ENCODE data around the gene SCAPER.
"Not testable (repeated sequence)": the region's sequence is repeated elsewhere in the genome, so short reads cannot be mapped to it uniquely, and the experiment has no call there.

Gene SCAPER

DNA sequence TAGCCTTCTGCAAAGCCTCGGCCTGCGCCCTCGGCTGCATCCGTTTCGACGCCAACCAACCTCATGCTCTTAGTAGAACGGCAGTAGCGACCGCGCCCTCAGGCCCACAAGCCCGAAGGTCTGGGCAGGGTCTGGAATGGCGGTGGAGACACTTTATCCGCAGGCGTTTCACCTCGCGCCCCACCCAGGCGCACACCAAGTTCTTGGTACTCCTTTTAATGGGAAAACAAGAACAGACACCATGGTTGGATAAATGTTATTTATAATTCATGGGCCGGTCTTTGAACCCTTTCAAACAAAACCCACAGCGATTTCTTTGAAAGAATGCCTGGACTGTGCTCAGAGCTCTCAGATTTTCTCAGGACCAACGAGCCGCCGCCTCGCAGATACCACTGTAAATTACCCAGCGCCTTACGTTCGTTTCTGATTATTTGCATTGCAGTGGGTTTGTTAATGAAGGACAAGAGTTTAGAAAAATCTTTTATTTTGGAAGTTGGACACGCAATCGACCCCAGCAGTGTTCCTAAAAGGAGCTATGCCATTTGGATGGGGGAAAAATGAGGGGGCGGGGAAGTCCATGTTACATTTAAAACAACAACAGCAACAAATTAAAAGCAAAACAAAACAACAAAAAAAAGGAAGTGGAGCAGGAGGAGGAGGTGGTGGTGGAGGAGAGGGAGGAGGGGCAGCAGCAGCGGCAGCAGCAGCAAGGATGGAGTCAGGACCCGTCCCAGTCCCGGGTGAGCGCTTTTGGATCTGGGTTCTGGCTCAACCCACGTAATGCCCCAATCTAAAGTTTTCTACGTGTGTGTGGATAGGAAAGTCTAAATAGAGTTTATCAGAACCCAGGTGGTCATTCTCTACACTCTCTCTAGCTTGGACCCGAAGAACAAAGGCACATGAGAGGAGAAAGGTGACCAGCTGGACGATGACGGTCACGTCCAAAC, 569.6 kb downstream of the SCAPER start:
- DNase-seq: no peak

DNA sequence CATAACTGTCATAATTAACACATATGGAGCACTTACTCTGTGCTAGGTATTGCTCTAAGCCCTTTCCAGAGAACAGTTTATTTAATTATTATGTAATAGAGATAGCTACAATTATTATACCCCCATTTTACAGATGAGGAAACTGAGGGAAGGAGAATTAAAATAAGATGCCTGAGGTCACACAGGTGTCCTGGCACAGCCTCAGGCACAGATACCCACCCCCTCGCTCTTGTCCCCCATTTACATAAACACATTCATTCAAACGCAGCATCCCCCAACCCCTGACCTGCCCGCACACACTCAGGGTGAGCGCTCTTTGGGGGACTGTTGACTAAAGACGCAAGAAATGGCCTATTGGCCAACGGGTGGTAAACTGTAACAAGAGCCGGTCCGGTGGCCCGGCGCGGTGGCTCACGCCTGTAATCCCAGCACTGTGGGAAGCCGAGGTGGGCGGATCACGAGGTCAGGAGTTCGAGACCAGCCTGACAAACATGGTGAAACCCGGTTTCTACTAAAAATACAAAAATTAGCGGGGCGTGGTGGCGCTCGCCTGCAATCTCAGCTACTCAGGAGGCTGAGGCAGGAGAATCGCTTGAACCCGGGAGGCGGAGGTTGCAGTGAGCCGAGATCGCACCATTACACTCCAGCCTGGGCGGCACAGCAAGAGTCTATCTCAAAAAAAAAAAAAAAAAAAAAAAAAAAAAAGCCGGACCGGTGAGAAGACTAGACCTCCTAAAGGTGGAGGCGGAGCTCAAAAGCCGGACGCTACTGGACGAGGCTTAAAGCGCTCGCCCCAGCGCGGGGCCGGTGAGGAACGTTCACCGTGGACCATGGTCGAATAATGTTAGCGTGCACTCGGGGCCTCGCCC, 570.5 kb downstream of the SCAPER start:
- no peak for DNase-seq

DNA sequence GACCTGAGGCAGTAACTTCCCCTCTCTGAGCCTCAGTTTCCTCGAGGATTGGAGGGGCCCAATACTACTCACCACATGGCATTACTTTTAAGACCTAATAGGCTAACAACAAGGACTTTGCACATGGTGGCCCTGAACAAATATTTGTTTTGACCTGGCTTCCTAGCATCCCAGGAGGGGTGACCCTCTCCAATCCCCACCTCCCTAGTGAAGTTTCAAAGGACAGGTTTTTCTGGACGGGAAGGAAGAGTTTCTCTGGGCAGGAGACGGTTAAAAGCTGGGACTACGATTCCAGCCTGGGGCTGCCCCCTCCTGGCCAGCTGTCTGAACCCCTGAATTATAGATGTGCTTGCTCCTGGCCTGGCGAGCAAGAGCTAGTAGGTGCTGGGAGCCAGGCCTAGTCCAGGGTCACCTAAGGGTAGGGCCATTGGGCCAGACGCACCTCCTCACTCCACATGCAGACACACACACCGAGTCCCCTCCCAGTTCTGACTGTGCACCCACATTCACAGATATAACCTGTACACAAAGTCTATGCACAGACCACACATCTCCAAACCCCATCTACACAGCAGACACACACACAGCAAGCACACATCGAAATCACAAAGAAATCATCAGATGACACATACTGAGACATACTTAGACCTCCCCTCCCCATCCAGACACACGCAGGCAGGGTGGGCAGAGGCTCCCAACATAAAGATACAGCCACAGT, 571.3 kb downstream of the SCAPER start:
- no peak for DNase-seq

DNA sequence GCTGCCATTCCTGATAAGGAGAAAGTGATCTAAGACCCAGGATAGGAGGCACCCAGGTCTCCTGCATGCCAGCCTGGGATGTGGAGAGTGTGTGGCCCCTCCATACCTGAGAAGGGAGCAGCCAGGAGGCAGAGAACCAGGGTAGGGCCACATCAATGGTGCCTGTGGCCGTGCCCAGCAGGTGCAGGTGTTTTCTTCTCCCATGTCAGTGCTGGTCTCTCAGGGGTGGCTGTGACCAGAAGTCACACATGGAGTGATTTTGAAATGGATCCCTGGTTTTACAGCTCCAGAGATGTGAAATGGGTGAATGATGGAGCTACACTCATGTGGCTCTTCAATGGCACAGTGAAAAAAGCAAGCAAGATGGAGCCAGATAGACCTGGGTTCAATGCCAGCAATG, 571.8 kb downstream of the SCAPER start:
- no peak for DNase-seq

DNA sequence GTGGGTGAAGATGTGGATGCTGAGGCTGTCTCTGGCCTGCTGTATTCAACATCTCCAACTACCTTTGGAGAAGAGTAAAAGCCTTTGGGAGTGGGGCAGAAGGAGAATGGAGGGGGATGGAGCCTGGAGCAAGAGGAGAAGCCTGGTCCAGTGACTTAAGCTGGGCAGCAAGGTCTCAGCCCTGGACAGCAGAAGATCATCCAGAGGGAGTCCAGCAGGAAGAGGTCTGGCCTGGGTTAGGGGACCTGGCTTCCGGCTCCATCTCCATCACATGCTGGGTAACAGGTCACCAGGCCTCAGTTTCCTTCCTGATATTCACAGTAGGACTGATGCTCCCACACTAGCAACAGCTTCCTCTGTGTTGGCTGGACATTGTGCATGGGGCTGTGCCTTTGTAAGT, 572.3 kb downstream of the SCAPER start:
- DNase-seq: no peak

DNA sequence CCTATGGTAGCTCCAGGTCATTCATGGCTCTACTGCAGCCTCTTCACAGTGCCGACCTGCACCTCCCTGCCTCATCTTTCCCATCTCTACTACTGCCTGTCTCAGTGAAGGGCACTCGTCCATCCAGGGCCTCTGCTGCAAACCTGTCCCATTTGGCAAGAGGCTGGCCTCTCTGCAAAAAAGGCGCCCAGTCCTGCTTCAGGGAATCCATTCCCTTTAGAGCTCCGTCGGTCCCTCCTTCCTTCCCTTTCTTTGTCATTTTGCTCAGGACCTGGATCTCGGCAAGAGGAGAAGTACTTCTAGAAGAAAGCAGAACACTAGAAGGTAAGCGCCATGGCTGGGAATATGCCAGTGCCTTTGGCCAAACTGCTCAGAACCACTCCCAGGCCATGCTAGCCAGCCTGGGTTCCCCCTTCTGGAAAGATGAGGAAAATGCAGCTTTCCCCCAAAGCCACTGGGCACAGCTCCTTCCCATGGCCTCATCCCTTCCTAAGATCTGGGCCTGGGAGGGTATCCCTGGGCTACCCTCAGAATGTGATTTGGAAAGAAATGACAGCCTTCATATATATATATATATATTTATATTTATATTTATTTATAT, 575.0 kb downstream of the SCAPER start:
- no peak for DNase-seq

DNA sequence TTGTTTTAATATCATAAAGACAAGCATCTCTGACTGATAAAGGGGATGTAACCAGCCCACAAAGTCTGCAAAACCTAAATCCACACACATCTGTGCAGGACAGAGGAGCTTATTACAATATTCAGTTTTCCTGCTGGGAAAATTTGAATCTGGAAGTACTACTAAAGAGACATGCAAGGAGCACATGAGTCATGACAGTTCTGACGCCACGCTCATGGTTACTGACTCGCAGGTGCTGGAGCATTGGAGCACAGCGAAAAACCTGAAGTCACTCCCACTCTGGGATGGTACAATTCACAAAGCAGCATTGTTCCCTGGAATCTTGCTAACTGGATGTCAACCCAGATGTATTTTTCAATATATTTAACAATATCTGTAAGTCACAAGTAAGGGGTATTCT, 576.2 kb downstream of the SCAPER start:
- DNase-seq: no peak

DNA sequence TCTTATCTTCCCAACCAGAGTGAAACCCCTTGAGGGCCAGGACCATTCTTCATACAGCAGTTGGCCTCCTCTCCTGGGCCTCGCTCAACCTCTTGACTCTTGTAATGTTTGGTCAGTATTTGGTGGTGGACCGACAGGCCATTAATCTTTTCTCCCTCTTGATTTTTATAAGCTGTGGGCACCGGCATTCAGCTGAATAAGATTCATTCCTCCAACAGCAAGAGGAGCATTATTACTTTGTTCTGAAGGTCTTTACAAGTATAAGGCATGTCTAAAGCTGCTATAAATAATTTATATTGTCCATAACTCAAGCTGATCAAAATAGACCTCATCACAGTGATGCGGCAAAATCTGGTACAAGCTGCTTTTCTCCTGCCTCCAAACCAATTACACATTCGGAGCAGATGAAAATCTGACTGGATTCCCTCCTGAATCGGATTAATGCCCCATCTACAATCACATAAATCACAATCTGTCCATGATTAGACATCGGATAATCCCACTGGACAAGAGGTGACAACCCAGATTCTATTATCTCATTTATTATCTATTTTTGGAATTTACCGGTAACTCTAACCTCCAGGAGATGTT, 576.9 kb downstream of the SCAPER start:
- no peak for DNase-seq

DNA sequence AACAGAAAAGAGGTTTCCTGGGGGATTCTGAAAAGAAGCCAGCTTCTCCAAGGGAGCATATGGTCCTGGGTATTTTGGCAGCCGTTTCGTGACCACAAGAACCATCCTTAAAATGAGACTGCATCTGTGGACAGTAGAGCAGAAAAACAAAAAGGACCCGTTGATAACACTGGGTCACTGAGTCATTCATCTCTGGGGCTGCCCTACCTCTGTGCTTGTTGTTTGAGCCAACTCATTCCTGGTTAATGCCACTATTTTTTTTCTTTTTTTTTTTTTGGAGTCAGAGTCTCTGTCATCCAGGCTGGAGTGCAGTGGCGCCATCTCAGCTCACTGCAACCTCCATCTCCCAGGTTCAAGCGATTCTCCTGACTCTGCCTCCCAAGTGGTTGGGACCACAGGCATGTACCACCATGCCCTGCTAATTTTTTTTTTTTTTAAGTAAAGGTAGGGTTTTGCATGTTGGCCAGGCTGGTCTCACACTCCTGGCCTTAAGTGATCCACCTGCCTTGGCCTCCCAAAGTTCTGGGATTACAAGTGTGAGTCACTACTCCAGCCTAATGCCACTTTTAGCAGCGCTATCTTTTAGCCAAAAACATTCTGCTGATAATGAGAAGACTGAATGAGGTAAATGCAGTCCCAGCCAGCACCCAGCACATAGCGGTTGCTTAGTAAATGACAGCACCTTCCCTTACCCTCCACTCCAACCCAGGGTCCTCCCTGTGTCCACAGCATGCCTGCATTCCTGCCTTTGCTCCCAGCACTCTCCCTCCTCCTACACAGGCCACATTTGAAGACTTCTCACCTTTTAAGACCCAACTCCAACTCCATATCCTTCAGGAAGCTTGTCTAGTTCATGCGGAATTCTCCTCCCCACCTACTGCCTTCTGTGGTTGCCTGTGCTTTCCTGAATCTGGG, 577.7 kb downstream of the SCAPER start:
- DNase-seq: no peak

DNA sequence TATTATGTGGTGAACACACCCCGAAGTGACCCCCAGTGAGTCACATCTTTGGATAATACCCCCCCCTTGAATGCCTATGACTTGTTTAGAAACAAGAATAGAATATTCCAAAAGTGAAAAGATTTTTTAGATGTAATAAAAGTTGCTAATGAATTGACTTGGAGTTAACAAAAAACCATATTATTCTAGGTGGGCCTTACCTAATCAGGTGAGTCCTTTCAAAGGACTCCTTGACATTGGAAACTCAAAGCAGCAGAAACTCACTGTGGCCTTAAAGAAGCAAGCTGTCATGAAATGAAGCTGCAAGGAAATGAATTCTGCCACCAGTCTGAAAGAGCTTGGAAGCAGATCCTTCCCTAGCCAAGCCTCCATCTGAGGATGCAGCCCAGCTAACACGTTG, 579.4 kb downstream of the SCAPER start:
- DNase-seq: no peak

DNA sequence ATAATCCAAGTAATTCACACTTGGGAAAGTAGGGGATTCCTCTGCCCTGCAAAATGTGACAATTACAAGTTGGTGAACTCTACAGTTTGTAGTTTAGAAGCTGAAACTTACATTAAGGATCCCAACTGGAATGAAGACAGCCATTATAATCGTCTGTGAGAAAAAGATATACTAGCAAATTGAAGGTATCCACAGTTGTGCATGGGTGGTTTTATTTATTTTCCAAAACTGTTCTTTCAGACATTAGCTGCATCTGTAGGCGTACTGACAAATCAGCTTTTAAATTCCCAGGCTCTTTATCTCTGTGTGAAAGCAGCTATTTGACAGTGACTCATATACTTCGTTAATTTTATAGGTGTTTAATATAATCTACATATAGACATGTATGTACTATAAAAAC, 581.1 kb downstream of the SCAPER start:
- DNase-seq: no peak

DNA sequence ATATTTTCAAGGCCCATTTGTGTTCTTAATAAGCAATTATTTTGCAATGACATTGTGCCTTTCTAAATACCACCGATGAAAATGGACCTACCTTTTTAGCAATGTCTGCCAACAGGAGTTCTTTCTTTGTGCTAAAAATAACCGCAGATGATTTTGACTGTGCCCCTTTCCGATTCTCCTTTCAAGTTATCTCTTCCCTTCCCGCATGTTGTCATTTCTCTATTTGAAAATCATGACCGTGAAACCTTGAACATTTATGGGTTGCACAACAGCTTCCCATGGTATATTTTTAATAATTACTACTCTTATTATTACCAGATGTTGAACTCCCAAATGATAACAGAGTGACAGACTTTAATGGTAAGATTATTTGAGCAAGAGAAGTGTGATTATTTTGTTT, 583.5 kb downstream of the SCAPER start:
- DNase-seq: no peak

DNA sequence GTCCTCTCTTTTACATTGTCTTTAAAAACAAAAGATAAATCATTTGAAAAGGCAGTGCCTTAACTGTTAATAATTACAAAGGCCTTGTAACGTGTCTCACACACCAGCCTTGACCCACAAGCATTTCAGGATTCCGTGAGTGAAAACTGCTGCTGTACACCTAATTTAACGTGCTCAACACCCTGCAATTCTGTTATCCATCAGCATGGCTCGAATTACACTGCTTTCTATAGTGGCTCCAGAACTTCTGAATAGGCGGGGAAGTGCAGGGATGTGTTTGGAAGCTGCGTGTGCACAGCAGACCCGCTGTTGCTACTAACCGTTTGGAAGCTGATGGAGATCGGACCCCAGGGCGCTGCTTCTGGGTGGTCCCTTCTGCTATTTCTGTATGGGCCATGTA, 584.0 kb downstream of the SCAPER start:
- DNase-seq: no peak

DNA sequence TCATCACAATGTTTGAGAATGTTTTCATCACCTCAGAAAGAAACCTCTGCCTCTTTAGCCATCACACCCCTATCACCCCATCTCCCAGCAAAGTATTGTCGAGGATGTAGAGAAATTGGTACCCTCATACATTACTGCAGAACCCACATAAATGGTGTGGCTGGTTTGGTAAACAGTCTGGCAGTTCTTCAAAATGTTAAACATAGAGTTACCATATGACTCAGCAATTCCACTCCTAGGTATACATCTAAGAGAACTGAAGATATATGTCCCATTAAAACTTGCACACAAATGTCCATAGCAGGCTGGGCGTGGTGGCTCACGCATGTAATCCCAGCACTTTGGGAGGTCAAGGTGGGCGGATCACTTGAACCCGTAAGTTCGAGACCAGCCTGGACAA, 585.1 kb downstream of the SCAPER start:
- no peak for DNase-seq

DNA sequence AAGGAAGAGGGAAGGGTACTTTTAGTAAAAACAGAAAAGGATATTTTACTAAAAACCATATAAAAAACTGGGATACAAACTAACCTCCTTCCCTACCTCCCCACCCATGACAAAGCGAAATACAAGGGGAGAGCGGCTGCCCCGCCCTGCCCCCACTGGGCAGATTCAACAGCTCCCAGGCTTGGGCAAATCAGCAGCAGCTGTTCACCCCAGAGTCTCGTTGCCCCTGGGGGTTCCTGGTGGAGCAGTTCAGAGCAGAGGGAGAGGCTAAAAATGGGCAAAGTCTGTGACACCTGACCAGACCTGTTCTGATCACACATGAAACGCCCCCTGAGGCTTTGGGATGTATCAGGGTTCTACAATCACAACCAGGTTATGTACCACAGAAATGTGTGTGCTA, 591.4 kb downstream of the SCAPER start:
- DNase-seq: no peak

DNA sequence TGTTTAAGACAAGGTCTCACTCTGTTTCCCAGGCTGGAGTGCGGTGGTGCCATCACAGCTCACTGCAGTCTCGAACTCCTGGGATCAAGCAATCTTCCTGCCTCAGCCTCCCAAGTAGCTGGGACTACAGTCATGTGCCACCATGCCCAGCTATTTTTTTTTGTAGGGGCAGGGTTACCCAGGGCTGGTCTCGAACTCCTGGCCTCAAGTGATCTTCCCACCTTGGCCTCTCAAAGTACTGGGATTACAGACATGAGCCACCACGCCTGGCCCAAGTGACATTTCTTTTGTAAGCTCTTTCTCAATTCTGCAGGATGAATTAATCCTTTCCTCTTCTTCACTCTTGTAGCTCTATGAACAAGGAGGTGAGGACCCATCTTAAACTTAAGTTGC, 592.0 kb downstream of the SCAPER start:
- not testable (repeated sequence) for DNase-seq

DNA sequence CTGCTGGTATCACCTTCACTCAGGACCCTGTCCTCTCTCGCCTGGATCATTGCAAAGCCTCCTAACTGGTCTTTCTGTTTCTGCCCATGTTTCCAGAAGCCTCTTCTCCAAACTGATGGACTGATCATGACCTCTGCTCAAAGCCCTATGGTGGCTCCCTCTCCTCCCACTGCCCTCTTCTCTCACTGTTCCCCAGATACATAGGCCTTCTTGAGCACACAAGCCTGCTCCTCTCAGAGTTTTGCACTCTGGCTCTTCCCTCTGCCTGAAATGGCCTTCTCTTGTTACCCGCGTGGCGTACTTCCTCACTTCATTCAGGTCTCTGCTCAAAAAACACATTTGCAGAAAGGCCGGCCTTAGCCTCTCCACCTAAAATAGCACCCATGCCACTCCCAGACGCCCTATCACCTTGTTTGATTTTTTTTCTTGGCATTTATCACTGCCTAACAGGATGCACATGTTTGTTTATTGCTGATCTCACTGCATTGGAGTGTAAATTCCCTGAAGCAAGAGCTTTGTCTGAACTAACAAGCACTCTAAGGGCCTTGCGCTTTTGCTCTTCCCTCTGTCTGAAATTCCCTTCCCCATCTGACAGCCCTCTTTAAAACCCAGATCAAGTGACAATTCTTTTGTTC, 592.5 kb downstream of the SCAPER start:
- DNase-seq: no peak

DNA sequence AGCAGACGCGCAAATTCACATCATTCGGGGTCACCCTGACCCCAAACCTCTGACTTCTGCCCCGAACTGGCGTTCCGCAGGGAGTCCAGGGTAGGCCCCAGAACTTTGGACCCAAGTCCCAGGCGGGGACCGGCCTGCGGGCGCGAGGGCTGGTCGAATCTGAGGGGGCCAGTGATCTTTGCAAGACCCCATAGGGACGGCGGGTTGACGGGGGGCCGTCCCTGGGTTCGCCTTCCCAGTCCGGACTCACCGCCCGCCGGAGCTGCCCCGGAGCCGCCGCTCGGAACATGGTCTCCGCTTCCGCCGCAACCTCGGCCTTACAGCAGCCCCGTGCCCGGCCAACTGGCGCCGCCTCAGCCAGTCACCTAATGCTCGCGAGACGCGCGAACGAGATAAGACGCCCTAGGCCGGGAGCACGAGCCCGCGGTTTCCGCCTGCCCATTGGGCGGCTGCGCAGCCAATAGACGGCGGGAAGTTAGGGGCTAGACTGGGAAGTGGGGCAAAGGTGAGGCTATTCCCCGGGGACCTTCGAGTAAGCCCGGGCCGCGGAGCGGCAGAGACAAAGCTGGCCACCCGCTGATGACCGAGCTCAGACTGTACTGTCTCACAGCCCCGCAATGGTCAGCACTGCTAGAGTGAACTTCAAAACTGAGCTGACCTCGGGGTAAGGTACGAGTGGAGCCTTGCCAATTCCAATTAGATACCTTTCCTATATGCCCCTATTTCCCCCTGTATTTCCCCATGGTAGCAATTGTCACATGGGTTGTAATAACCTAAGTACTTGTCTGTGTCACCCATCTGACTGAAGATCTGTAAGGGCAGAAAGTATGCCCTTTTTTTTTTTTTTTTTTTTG, 593.8 kb downstream of the SCAPER start, which contains the start of gene ETFA:
ETFA (minus strand) TSS at position 370 of the 854 bp plus-strand sequence; CDS start at position 289, 81 bp downstream.
- DNase-seq: peak; percentile 71

DNA sequence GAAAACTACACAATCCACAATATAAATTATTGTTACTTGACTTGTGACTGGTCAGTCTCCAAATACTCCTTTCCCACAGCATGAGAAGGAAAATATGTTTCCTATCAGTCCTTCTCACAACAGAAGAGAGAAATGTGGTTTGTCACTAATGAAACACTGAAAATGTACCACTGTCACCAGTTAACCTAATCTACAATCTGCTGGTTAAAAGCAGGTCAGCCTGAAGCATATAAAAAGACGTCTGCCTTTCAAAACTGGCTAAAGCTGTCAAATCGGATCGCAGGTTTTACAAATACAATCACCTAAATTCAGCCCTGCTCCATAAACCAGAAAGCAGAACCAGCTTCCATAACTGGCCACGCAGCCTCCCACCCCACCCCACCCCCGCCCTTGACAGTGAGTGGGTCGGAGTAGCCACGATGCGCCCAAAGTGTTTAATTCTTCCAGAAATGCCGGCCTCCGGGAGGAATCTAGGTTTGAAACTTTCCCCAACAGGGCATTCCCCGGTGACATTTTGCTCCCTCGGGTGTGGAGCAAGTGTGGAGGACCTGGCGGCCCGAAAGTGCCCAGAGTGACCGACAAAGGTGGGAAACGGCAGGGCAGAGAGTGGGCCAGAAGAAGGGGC, 594.6 kb downstream of the SCAPER start:
- DNase-seq: no peak

All from NCI-H2107 (cell line).